Kidney (tissue), 14 donors: ENCODE data around the gene ULK4. TPM values are rescaled to one million over a fixed set of nuclear protein-coding genes. Genes with fewer than 3 reads are reported as not detected.

Experiments
- DNase-seq, 5 donors: peaks; one replicate each; pipeline ENCODE4 v3.0.0-alpha.2; 2013 to 2020
- FAIRE-seq: peaks from 2 replicates; lab custom pipeline; 2012; peaks lifted over from hg19 to GRCh38; lab: Jason Lieb, UNC
- H3K27ac ChIP-seq, 2 donors: one replicate each; pipeline ENCODE4 v1.7.0; 2013; ENCODE audit warnings: low read depth in 2 of 2, low read length in 2 of 2, inconsistent platforms in 1 of 2
- H3K27me3 ChIP-seq: one replicate; pipeline ENCODE4 v1.7.1; 2013; ENCODE audit warnings: low read length, inconsistent platforms; ENCODE audit not compliant: control insufficient read depth, insufficient read depth
- H3K36me3 ChIP-seq, 3 donors: one replicate each; pipeline versions ENCODE4 v1.7.0 to v1.7.1; 2013; ENCODE audit warnings: low read length in 3 of 3, control low read depth in 1 of 3, inconsistent platforms in 1 of 3; ENCODE audit not compliant: insufficient read depth in 3 of 3, control insufficient read depth in 2 of 3
- H3K4me1 ChIP-seq, 3 donors: one replicate each; pipeline versions ENCODE4 v1.7.0 to v1.7.1; 2013; ENCODE audit warnings: low read length in 3 of 3, inconsistent platforms in 1 of 3, low read depth in 1 of 3; ENCODE audit not compliant: control insufficient read depth in 2 of 3, insufficient read depth in 2 of 3
- H3K4me3 ChIP-seq, 3 donors: one replicate each; pipeline versions ENCODE4 v1.7.0 to v1.8.1; 2013; ENCODE audit warnings: low read length in 3 of 3, control low read depth in 1 of 3, inconsistent platforms in 1 of 3
- H3K9ac ChIP-seq, 3 donors: one replicate each; pipeline versions ENCODE4 v1.7.0 to v1.7.1; 2013; ENCODE audit warnings: low read length in 3 of 3, control low read depth in 1 of 3, inconsistent platforms in 1 of 3
- H3K9me3 ChIP-seq, 3 donors: one replicate each; pipeline versions ENCODE4 v1.7.0 to v1.7.1; 2013; ENCODE audit warnings: low read length in 3 of 3, control low read depth in 1 of 3, inconsistent platforms in 1 of 3; ENCODE audit not compliant: control insufficient read depth in 2 of 3, insufficient read depth in 1 of 3
- intact Hi-C: fragments of 100-400 bp; cut with DNase I; formaldehyde crosslinking; loops from one replicate; pipeline ENCODE4 v1.11.1; 2022
- polyA plus RNA-seq: library from polyadenylated mRNA; stranded (reverse); fragments of 350-450 nt; fragmentation: Illumina TruSeq; extraction: RNeasy Lipid Tissue Mini Kit (QIAGEN cat#74804); gene quantifications from one replicate; pipeline ENCODE4 v1.2.3, GENCODE V29; 2014; ENCODE audit warnings: low read depth, low replicate concordance; ENCODE audit not compliant: insufficient read depth
- total RNA-seq: library from RNA; stranded (reverse); fragmentation: NEBNext Ultra II Directional; extraction: Animal tissue kit (Norgen Biotek cat#: 25700); gene quantifications from one replicate; pipeline ENCODE4 v1.2.1, GENCODE V29; 2021
- TF ChIP-seq, protein P1 (sequence below): IDR thresholded peaks from 3 replicates; pipeline ENCODE4 v1.5.1; 2012; ENCODE audit warnings: mild to moderate bottlenecking, moderate library complexity, borderline replicate concordance; ENCODE audit not compliant: insufficient read depth; ENCODE audit errors: extremely low read depth
- donor health status: control.
- donor health status: control.
- donor health status: control.
- donor health status: control.
- donor health status: control.
- donor health status: DM: yes; HTN: yes; CAD: no.
- donor health status: Normal renal cell carcinoma (clear cell type).

ULK4 gene
- total and polyA plus RNA-seq, 2 donors from 2014 or later: 4.6 to 20.5 TPM

DNA sequence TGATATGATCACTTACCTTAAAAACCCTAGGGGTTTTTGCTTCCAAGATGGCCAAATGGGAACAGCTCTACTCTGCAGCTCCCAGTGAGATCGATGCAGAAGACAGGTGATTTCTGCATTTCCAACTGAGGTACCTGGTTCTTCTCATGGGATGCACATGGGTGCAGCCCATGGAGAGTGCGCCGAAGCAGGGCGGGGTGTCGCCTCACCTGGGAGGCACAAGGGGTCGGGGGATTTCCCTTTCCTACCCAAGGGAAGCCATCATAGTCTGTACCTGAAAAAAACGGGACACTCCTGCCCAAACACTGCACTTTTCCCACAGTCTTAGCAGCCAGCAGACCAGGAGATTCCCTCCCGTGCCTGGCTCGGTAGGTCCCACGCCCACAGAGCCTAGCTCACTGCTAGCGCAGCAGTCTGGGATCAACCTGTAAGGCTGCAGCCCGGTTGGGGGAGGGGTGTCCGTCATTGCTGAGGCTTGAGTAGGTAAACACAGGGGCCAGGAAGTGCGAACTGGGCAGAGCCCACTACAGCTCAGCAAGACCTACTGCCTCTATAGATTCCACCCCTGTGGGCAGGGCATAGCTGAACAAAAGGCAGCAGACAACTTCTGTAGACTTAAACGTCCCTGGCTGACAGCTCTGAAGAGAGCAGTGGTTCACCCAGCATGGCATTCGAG lies 684.0 kb downstream of the ULK4 start:
- Histone ChIP-seq H3K36me3 (no peaks in the 10 kb centered on the region), H3K4me3 (no peak overlapping the region), H3K4me1 (no peaks in the 10 kb centered on the region), H3K27me3 (no peaks in the 10 kb centered on the region), H3K27ac (no peak overlapping the region), H3K9ac (no peak overlapping the region), H3K9me3 (no peaks in the 10 kb centered on the region)
- DNase-seq (no peak), FAIRE-seq (no peak)
- intact Hi-C loops: no loop called here
- TF ChIP-seq, protein P1, sequence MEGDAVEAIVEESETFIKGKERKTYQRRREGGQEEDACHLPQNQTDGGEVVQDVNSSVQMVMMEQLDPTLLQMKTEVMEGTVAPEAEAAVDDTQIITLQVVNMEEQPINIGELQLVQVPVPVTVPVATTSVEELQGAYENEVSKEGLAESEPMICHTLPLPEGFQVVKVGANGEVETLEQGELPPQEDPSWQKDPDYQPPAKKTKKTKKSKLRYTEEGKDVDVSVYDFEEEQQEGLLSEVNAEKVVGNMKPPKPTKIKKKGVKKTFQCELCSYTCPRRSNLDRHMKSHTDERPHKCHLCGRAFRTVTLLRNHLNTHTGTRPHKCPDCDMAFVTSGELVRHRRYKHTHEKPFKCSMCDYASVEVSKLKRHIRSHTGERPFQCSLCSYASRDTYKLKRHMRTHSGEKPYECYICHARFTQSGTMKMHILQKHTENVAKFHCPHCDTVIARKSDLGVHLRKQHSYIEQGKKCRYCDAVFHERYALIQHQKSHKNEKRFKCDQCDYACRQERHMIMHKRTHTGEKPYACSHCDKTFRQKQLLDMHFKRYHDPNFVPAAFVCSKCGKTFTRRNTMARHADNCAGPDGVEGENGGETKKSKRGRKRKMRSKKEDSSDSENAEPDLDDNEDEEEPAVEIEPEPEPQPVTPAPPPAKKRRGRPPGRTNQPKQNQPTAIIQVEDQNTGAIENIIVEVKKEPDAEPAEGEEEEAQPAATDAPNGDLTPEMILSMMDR: no peak

DNA sequence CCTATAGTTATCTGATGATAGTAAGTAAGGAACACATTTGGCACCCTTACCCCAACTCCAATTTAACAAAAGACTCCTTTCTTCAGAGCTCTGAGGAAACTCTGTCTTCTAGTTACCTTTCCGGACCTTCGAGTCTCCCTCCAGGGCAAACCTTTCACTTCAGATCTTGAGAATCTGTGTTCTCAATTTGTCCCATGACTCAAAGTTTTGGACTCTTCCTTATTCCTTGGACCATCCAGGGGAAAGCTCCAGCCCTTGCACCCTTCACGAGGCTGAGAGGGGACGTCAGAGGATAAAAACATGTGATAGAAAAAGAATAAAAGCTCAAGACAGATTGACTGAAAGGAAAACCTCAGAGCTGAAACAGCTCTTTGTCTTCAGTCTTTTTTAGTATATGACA lies 685.7 kb downstream of the ULK4 start:
- no peak overlapping the region for H3K27ac ChIP-seq
- no peak overlapping the region for H3K9ac ChIP-seq
- FAIRE-seq: no peak
- no peak for DNase-seq
- no peak overlapping the region for H3K4me3 ChIP-seq
- H3K36me3 ChIP-seq: no peaks in the 10 kb centered on the region
- H3K4me1 ChIP-seq: no peaks in the 10 kb centered on the region
- no peaks in the 10 kb centered on the region for H3K27me3 ChIP-seq
- peaks cover 0 to 6% (median 3%) of the 10 kb centered on the region in 3 donors for H3K9me3 ChIP-seq
- TF ChIP-seq, protein P1: no peak
- intact Hi-C loops: no loop called here

DNA sequence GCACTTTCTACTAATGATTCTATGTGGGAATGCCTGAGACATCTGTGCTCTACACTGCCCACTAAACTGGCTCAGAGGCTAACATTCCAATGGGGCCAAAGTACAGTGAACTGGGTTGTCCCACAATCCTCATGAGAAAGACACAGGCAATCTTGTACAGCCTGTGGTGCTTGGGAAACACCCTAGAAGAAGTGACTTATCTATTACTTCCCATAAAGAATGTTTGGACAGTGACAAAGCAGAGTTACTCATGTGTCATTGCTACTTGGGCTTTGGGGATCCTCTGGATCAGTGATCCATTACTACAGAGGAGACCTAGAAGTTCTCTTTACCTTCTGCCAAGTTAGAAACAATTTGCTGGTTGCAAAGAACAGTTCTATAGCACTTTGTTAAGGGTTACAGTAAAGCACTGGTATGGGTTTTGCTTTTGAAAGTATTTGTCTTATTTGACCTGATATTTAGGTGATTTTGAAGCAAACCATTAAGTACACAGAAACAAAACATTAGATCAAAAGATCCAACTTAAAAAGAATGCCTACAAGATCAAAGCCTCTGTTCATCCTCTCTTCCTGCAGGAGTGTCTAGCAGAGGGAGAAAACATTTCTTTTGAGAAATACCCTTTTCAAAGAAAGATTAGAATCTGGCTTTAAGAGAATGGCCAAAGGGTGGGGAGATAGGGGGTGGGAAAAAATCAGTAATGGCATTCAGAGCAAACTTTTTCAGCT lies 686.8 kb downstream of the ULK4 start:
- intact Hi-C loops: no loop called here
- peak in 1 of 5 donors; percentile 19 for DNase-seq
- TF ChIP-seq, protein P1: no peak
- FAIRE-seq: no peak
- Histone ChIP-seq H3K36me3 (no peaks in the 10 kb centered on the region), H3K4me3 (no peak overlapping the region), H3K9ac (no peak overlapping the region), H3K4me1 (no peaks in the 10 kb centered on the region), H3K9me3 (peaks cover 0 to 6% (median 3%) of the 10 kb centered on the region in 3 donors), H3K27ac (no peak overlapping the region), H3K27me3 (no peaks in the 10 kb centered on the region)
